Measurements from ENCODE around the gene NDUFAF7.

DNA sequence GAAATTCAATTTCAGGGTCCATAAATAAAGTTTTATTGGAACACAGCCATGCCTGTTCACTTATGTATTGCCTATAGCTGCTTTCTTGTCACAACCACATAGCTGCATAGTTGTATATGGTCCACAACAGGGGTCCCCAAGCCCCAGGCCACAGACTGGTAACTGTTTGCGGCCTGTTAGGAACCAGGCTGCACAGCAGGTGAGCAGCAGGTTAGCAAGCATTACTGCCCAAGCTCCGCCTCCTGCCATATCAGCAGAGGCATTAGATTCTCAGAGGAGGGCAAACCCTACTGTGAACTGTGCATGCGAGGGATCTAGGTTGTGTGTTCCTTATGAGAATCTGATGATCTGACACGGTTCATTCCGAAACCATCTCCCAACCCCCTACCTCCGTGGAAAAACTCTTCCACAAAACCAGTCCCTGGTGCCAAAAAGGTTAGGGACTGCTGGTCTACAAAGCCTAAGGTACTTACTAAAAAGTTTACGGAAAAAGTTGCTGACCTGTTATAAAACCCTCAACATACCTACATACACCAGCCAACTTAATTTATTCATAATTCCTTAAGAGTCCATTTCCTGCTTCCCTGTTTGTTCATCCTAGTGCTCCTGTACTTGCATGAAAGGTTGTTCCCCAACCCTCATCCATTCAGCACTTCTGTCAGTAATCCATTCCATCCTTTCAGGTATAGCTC is 40.1 kb downstream of the NDUFAF7 start:
- TF ChIP-seq, protein P1, sequence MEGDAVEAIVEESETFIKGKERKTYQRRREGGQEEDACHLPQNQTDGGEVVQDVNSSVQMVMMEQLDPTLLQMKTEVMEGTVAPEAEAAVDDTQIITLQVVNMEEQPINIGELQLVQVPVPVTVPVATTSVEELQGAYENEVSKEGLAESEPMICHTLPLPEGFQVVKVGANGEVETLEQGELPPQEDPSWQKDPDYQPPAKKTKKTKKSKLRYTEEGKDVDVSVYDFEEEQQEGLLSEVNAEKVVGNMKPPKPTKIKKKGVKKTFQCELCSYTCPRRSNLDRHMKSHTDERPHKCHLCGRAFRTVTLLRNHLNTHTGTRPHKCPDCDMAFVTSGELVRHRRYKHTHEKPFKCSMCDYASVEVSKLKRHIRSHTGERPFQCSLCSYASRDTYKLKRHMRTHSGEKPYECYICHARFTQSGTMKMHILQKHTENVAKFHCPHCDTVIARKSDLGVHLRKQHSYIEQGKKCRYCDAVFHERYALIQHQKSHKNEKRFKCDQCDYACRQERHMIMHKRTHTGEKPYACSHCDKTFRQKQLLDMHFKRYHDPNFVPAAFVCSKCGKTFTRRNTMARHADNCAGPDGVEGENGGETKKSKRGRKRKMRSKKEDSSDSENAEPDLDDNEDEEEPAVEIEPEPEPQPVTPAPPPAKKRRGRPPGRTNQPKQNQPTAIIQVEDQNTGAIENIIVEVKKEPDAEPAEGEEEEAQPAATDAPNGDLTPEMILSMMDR (IDR thresholded peaks at IDR 0.05; ENCODE audit: low read length): no peak
- TF ChIP-seq EZH2 (IDR thresholded peaks at IDR 0.05; ENCODE audit: borderline replicate concordance, low read length): no peak
